ENCODE measurements around the gene GRIP2.
A peak's percentile ranks its signal among the peaks of the same experiment; 100 is the strongest.

Gene GRIP2

GRCh38 chr3:14461748-14462324 lies 78.3 kb downstream of the GRIP2 start:
- Histone ChIP-seq H3K23ac (ENCODE audit: low read length) (no peak overlapping the region), H3K56ac (ENCODE audit: low read length) (peak overlapping the region; percentile 53), H3K4me1 (ENCODE audit: control insufficient read depth, low read depth, low read length) (peaks cover 5% of the 10 kb centered on the region), H3K4ac (ENCODE audit: low read depth, low read length) (no peak overlapping the region), H2BK15ac (replicated peaks; ENCODE audit: low read depth) (no peak overlapping the region), H3K4me3 (ENCODE audit: low read length) (no peak overlapping the region), H2BK5ac (ENCODE audit: low read length) (no peak overlapping the region), H3K79me2 (ENCODE audit: control insufficient read depth, insufficient read depth, low read length) (no peaks in the 10 kb centered on the region), H3K27me3 (ENCODE audit: insufficient read depth, low read length, poor library complexity) (no peaks in the 10 kb centered on the region), H3K9ac (ENCODE audit: low read length) (no peak overlapping the region), H3K36me3 (ENCODE audit: control insufficient read depth, insufficient read depth, low read length) (peaks cover 10% of the 10 kb centered on the region), H4K5ac (ENCODE audit: low read length) (no peak overlapping the region), H3K79me1 (ENCODE audit: low read length) (no peaks in the 10 kb centered on the region), H3K18ac (ENCODE audit: low read length) (no peak overlapping the region), H4K8ac (ENCODE audit: low read depth, low read length) (no peak overlapping the region), H3K4me2 (ENCODE audit: low read length) (no peak overlapping the region), H2BK120ac (ENCODE audit: low read depth, low read length) (no peak overlapping the region), H2AK5ac (ENCODE audit: low read length) (no peak overlapping the region), H3K27ac (ENCODE audit: low read depth, low read length) (peak overlapping the region; percentile 26)
- no CpG with 5 or more reads among the region's 8 CpGs for WGBS (ENCODE audit: extremely low coverage, insufficient coverage, low lambda C conversion rate)
- peak; percentile 76 for DNase-seq

DNA sequence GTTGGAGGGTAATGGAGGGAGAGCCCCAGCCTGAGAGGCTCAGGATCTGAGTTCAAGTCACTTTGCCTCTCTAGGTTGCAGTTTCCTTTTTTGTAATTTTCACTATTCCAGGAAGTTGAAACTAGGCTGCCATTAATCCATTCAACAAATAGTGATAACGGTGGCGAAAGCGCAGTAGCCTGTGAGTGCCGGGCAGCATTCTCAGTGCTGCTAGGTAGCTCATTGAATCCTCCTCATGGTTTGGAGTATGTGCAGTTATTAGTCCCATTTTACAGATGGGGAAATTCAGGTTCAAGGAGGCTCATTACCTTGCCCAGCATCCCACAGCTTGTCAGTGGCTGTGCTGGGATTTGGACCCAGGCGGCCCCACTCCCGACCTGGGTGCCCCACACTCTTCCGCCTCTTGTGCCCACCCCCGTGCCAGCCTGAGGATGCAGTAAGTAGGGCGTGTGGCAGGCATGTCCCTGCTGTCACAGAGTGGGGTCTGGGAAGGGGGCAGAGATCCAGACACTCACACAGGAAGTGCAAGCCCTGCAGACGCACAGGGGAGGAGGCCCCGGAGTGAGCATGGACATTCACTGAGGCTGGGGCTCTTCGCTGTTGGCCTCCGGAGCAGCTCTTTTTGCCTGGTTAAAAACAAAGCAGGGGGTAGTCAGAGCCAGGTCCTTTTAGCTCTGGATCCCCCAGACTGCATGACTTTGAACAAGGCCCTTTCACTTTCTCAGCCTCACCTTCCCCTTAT lies 79.0 kb downstream of the GRIP2 start:
- Histone ChIP-seq H3K36me3 (ENCODE audit: control insufficient read depth, insufficient read depth, low read length) (peaks cover 12% of the 10 kb centered on the region), H3K4ac (ENCODE audit: low read depth, low read length) (no peak overlapping the region), H3K23ac (ENCODE audit: low read length) (no peak overlapping the region), H3K9ac (ENCODE audit: low read length) (no peak overlapping the region), H3K56ac (ENCODE audit: low read length) (peak overlapping the region; percentile 6), H3K79me1 (ENCODE audit: low read length) (no peaks in the 10 kb centered on the region), H2AK5ac (ENCODE audit: low read length) (no peak overlapping the region), H3K18ac (ENCODE audit: low read length) (no peak overlapping the region), H3K4me3 (ENCODE audit: low read length) (no peak overlapping the region), H4K5ac (ENCODE audit: low read length) (no peak overlapping the region), H2BK5ac (ENCODE audit: low read length) (no peak overlapping the region), H3K4me1 (ENCODE audit: control insufficient read depth, low read depth, low read length) (peaks cover 5% of the 10 kb centered on the region), H3K27ac (ENCODE audit: low read depth, low read length) (no peak overlapping the region), H3K4me2 (ENCODE audit: low read length) (no peak overlapping the region), H3K27me3 (ENCODE audit: insufficient read depth, low read length, poor library complexity) (no peaks in the 10 kb centered on the region), H2BK120ac (ENCODE audit: low read depth, low read length) (no peak overlapping the region), H4K8ac (ENCODE audit: low read depth, low read length) (no peak overlapping the region), H3K79me2 (ENCODE audit: control insufficient read depth, insufficient read depth, low read length) (no peaks in the 10 kb centered on the region), H2BK15ac (replicated peaks; ENCODE audit: low read depth) (no peak overlapping the region)
- WGBS (ENCODE audit: extremely low coverage, insufficient coverage, low lambda C conversion rate), result no CpG with 5 or more reads among the region's 13 CpGs
- no peak for DNase-seq

DNA sequence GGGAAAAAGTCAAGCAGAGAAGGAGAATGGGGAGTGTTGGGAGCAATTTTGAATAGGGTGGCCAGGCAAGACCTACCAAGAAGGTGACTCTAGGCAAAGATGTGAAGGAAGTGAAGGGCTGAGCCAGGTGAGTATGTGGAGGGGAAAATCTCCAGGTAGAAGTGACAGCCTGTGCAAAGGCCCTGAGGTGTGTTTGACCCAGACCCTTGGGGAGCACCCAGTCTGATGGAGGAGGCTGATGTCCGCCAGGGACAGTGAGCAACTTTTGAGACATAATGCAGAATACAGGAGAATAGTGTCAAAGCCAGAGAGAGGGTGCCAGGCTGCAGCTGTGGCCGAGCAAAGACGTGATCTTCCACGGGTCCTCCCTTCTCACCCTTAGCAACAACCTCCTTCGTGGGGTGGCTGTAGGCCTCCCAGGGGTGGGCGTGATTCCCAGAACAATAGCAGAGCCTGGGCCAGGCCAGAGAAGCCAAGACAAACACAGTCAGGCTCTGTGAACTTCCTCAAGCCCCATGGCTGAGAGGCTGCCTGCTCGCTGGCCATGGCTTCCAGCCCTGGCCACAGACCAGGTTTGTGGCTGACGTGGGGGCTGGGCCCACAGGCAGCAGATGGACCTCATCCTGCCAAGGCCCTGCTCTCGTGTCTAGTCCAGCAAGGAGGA lies 79.7 kb downstream of the GRIP2 start:
- Histone ChIP-seq H3K23ac (ENCODE audit: low read length) (no peak overlapping the region), H4K5ac (ENCODE audit: low read length) (no peak overlapping the region), H3K79me2 (ENCODE audit: control insufficient read depth, insufficient read depth, low read length) (no peaks in the 10 kb centered on the region), H3K18ac (ENCODE audit: low read length) (no peak overlapping the region), H3K4me3 (ENCODE audit: low read length) (no peak overlapping the region), H3K9ac (ENCODE audit: low read length) (no peak overlapping the region), H3K4me2 (ENCODE audit: low read length) (no peak overlapping the region), H3K79me1 (ENCODE audit: low read length) (no peaks in the 10 kb centered on the region), H3K27ac (ENCODE audit: low read depth, low read length) (no peak overlapping the region), H3K4me1 (ENCODE audit: control insufficient read depth, low read depth, low read length) (peaks cover 5% of the 10 kb centered on the region), H2BK15ac (replicated peaks; ENCODE audit: low read depth) (no peak overlapping the region), H3K36me3 (ENCODE audit: control insufficient read depth, insufficient read depth, low read length) (peaks cover 12% of the 10 kb centered on the region), H3K4ac (ENCODE audit: low read depth, low read length) (no peak overlapping the region), H4K8ac (ENCODE audit: low read depth, low read length) (no peak overlapping the region), H2BK5ac (ENCODE audit: low read length) (no peak overlapping the region), H2AK5ac (ENCODE audit: low read length) (no peak overlapping the region), H2BK120ac (ENCODE audit: low read depth, low read length) (no peak overlapping the region), H3K27me3 (ENCODE audit: insufficient read depth, low read length, poor library complexity) (no peaks in the 10 kb centered on the region), H3K56ac (ENCODE audit: low read length) (no peak overlapping the region)
- no CpG with 5 or more reads among the region's 9 CpGs for whole genome bisulfite sequencing (ENCODE audit: extremely low coverage, insufficient coverage, low lambda C conversion rate)
- no peak for DNase-seq

- H3K4me2 ChIP-seq (ENCODE audit: low read length), result no peak overlapping the region
- H4K5ac ChIP-seq (ENCODE audit: low read length), result no peak overlapping the region
- no peak overlapping the region for H3K23ac ChIP-seq (ENCODE audit: low read length)
- peaks cover 5% of the 10 kb centered on the region for H3K4me1 ChIP-seq (ENCODE audit: control insufficient read depth, low read depth, low read length)
- no peak overlapping the region for H2AK5ac ChIP-seq (ENCODE audit: low read length)
- no peak overlapping the region for H3K9ac ChIP-seq (ENCODE audit: low read length)
- H3K4me3 ChIP-seq (ENCODE audit: low read length), result no peak overlapping the region
- H3K4ac ChIP-seq (ENCODE audit: low read depth, low read length), result no peak overlapping the region
- H3K18ac ChIP-seq (ENCODE audit: low read length), result no peak overlapping the region
- H3K36me3 ChIP-seq (ENCODE audit: control insufficient read depth, insufficient read depth, low read length), result peaks cover 13% of the 10 kb centered on the region
- no peak for DNase-seq
- no peak overlapping the region for H3K56ac ChIP-seq (ENCODE audit: low read length)
- no peaks in the 10 kb centered on the region for H3K79me1 ChIP-seq (ENCODE audit: low read length)
- H2BK15ac ChIP-seq (replicated peaks; ENCODE audit: low read depth), result no peak overlapping the region
- H3K27me3 ChIP-seq (ENCODE audit: insufficient read depth, low read length, poor library complexity), result no peaks in the 10 kb centered on the region
- no peaks in the 10 kb centered on the region for H3K79me2 ChIP-seq (ENCODE audit: control insufficient read depth, insufficient read depth, low read length)
- H2BK5ac ChIP-seq (ENCODE audit: low read length), result no peak overlapping the region
- H2BK120ac ChIP-seq (ENCODE audit: low read depth, low read length), result no peak overlapping the region
- no peak overlapping the region for H3K27ac ChIP-seq (ENCODE audit: low read depth, low read length)
- WGBS (ENCODE audit: extremely low coverage, insufficient coverage, low lambda C conversion rate), result no CpG with 5 or more reads among the region's 3 CpGs
- no peak overlapping the region for H4K8ac ChIP-seq (ENCODE audit: low read depth, low read length)
Measured at GRCh38 chr3:14459787-14460186, 80.4 kb downstream of the GRIP2 start.

- DNase-seq, result no peak
- H2AK5ac ChIP-seq (ENCODE audit: low read length), result no peak overlapping the region
- H2BK5ac ChIP-seq (ENCODE audit: low read length), result no peak overlapping the region
- no peak overlapping the region for H4K8ac ChIP-seq (ENCODE audit: low read depth, low read length)
- H3K36me3 ChIP-seq (ENCODE audit: control insufficient read depth, insufficient read depth, low read length), result peaks cover 13% of the 10 kb centered on the region
- H4K5ac ChIP-seq (ENCODE audit: low read length), result no peak overlapping the region
- no peaks in the 10 kb centered on the region for H3K27me3 ChIP-seq (ENCODE audit: insufficient read depth, low read length, poor library complexity)
- H3K4ac ChIP-seq (ENCODE audit: low read depth, low read length), result no peak overlapping the region
- no peak overlapping the region for H3K27ac ChIP-seq (ENCODE audit: low read depth, low read length)
- H3K56ac ChIP-seq (ENCODE audit: low read length), result no peak overlapping the region
- no CpG with 5 or more reads among the region's 5 CpGs for WGBS (ENCODE audit: extremely low coverage, insufficient coverage, low lambda C conversion rate)
- no peaks in the 10 kb centered on the region for H3K79me1 ChIP-seq (ENCODE audit: low read length)
- no peak overlapping the region for H3K18ac ChIP-seq (ENCODE audit: low read length)
- H3K4me2 ChIP-seq (ENCODE audit: low read length), result no peak overlapping the region
- H3K9ac ChIP-seq (ENCODE audit: low read length), result no peak overlapping the region
- H2BK120ac ChIP-seq (ENCODE audit: low read depth, low read length), result no peak overlapping the region
- H2BK15ac ChIP-seq (replicated peaks; ENCODE audit: low read depth), result no peak overlapping the region
- H3K79me2 ChIP-seq (ENCODE audit: control insufficient read depth, insufficient read depth, low read length), result no peaks in the 10 kb centered on the region
- peaks cover 5% of the 10 kb centered on the region for H3K4me1 ChIP-seq (ENCODE audit: control insufficient read depth, low read depth, low read length)
- H3K23ac ChIP-seq (ENCODE audit: low read length), result no peak overlapping the region
- no peak overlapping the region for H3K4me3 ChIP-seq (ENCODE audit: low read length)
Measured at GRCh38 chr3:14459384-14459783, 80.8 kb downstream of the GRIP2 start.
